Measurements from ENCODE around the gene BNIP3. TPM values are rescaled to one million over a fixed set of nuclear protein-coding genes. Genes with fewer than 3 reads are reported as not detected.

Gene BNIP3
- total and polyA plus RNA-seq, 2 of the 13 experiments (the other 11 are each of a cell fraction or from before 2014, with no cell fraction given), result 73.7 to 223 TPM

DNA sequence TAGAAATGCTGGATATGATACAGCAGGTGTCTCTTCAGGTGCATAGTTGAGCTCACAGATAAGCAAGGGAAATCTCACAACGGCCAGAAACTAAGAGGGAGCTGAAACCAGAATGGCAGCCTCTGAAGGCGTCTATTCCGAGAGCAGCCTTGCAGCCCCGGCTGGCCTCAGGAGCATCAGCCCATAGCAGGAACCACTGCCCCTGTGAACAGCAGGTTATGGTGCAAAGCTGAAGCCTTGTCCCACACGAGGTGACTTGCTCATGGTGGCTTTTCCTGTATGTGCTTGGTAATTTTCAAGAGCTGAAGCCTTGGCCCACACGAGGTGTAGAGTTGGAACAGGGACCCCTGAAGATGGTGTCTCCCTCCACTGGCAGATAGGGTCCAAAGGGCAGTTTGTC lies 33.2 kb downstream of the BNIP3 start:
- Histone ChIP-seq H3K27ac (ENCODE audit: extremely low read length, insufficient read depth, low read length) (no peak overlapping the region), H3K9me3 (ENCODE audit: low read length) (no peaks in the 10 kb centered on the region), H3K4me3 (replicated peaks in 1 of 3; ENCODE audit: insufficient read depth in 1 of 3, low read depth in 2 of 3, low read length in 3 of 3) (no peak overlapping the region), H4K20me1 (ENCODE audit: insufficient read depth, low read length) (no peaks in the 10 kb centered on the region; the same call in 1 of the 2 replicates), H3K4me2 (ENCODE audit: low read depth, low read length) (no peak overlapping the region), H3K9ac (ENCODE audit: insufficient read depth, low read depth, low read length) (no peak overlapping the region), H3K4me1 (ENCODE audit: insufficient read depth, low read length) (peaks cover 12% of the 10 kb centered on the region), H3K27me3 (ENCODE audit: control insufficient read depth in 1 of 2, insufficient read depth in 2 of 2, low read length in 2 of 2) (no peaks in the 10 kb centered on the region), H3K36me3 (replicated peaks in 1 of 2; ENCODE audit: control insufficient read depth in 1 of 2, insufficient read depth in 2 of 2, low read length in 2 of 2) (peaks cover 30 to 74% of the 10 kb centered on the region in 2 experiments; a peak in 4 of 5 replicates), H3K79me2 (ENCODE audit: insufficient read depth, low read length) (no peaks in the 10 kb centered on the region), H2AFZ (ENCODE audit: low read length) (no peak overlapping the region)
- in situ Hi-C loops (cut with HindIII; ENCODE audit: extremely low pct_ligation_motif_present, low pct_unique_long_range_greater_than_20kb) (no loop called here), intact Hi-C loops (cut with micrococcal nuclease; ENCODE audit: unreplicated experiment) (no loop called here)
- 96% methylated on average over 4 of the region's 6 CpGs for WGBS (ENCODE audit: low lambda C conversion rate)
- ATAC-seq, result peak; percentile 59
- ChIA-PET POLR2A (no interaction called here), CTCF (ENCODE audit: low intra/inter-chr PET ratio, low total read pairs) (no interaction called here)
- TF ChIP-seq ZFX (CRISPR knock-in tag; IDR thresholded peaks at IDR 0.05; ENCODE audit: low read depth) (0 out of 2 replicates have a peak, but pooled peaks have one; percentile 22), HOXA5 (CRISPR knock-in tag; IDR thresholded peaks at IDR 0.05) (no peak), REXO4 (CRISPR knock-in tag; IDR thresholded peaks at IDR 0.05; ENCODE audit: borderline replicate concordance) (no peak), SMAD9 (CRISPR knock-in tag; IDR thresholded peaks at IDR 0.05) (no peak), ATM (IDR thresholded peaks at IDR 0.05; ENCODE audit: borderline replicate concordance) (no peak)
- no peak for DNase-seq (ENCODE audit: low spot score)
- no TSS peak for BruUV-seq (replicated peaks)
- FAIRE-seq, result no peak

GRCh38 chr10:131947631-131948347 lies 33.9 kb downstream of the BNIP3 start:
- Histone ChIP-seq H3K27me3 (ENCODE audit: control insufficient read depth in 1 of 2, insufficient read depth in 2 of 2, low read length in 2 of 2) (no peaks in the 10 kb centered on the region), H3K4me3 (replicated peaks in 1 of 3; ENCODE audit: insufficient read depth in 1 of 3, low read depth in 2 of 3, low read length in 3 of 3) (no peak overlapping the region), H4K20me1 (ENCODE audit: insufficient read depth, low read length) (no peaks in the 10 kb centered on the region; the same call in 1 of the 2 replicates), H2AFZ (ENCODE audit: low read length) (no peak overlapping the region), H3K4me1 (ENCODE audit: insufficient read depth, low read length) (peaks cover 12% of the 10 kb centered on the region), H3K79me2 (ENCODE audit: insufficient read depth, low read length) (no peaks in the 10 kb centered on the region), H3K36me3 (replicated peaks in 1 of 2; ENCODE audit: control insufficient read depth in 1 of 2, insufficient read depth in 2 of 2, low read length in 2 of 2) (peaks cover 30 to 80% of the 10 kb centered on the region in 2 experiments; a peak in 4 of 5 replicates), H3K27ac (ENCODE audit: extremely low read length, insufficient read depth, low read length) (no peak overlapping the region), H3K9me3 (ENCODE audit: low read length) (no peaks in the 10 kb centered on the region), H3K4me2 (ENCODE audit: low read depth, low read length) (no peak overlapping the region), H3K9ac (ENCODE audit: insufficient read depth, low read depth, low read length) (no peak overlapping the region)
- WGBS (ENCODE audit: low lambda C conversion rate), result 97% methylated on average over 18 of the region's 18 CpGs
- intact Hi-C loops (cut with micrococcal nuclease; ENCODE audit: unreplicated experiment), result no loop called here
- in situ Hi-C loops (cut with HindIII; ENCODE audit: extremely low pct_ligation_motif_present, low pct_unique_long_range_greater_than_20kb), result no loop called here
- FAIRE-seq, result no peak
- POLR2A ChIA-PET, result no interaction called here
- no TSS peak for BruUV-seq (replicated peaks)
- DNase-seq (ENCODE audit: low spot score), result no peak
- CTCF ChIA-PET (ENCODE audit: low intra/inter-chr PET ratio, low total read pairs), result no interaction called here
- ATAC-seq, result no peak
- TF ChIP-seq ZNF207 (IDR thresholded peaks at IDR 0.05; ENCODE audit: borderline replicate concordance), result no peak
- TF ChIP-seq MAFK (conservative IDR thresholded peaks at IDR 0.05 in 1 of 2, IDR thresholded peaks at IDR 0.05 in 1 of 2; ENCODE audit: low read length in 2 of 2), result no peak
- TF ChIP-seq TRIM22 (IDR thresholded peaks at IDR 0.05), result no peak
- TF ChIP-seq NCOA5 (CRISPR knock-in tag; IDR thresholded peaks at IDR 0.05), result no peak
- TF ChIP-seq ZFP36L2 (CRISPR knock-in tag; IDR thresholded peaks at IDR 0.05), result no peak
- TF ChIP-seq CENPBD1 (CRISPR knock-in tag; IDR thresholded peaks at IDR 0.05; ENCODE audit: borderline replicate concordance, low read depth), result no peak
- no peak for TF ChIP-seq RBM22 (optimal IDR thresholded peaks at IDR 0.05; ENCODE audit: low read length)
- no peak for TF ChIP-seq POLR2A (IDR thresholded peaks at IDR 0.05; ENCODE audit: insufficient read depth in 1 of 2, low read depth in 2 of 2, low read length in 2 of 2)
- no peak for TF ChIP-seq HDAC1 (CRISPR knock-in tag; IDR thresholded peaks at IDR 0.05)
- no peak for TF ChIP-seq ZNF143 (CRISPR knock-in tag; IDR thresholded peaks at IDR 0.05)
- TF ChIP-seq CEBPG (CRISPR knock-in tag; IDR thresholded peaks at IDR 0.05), result no peak

Data from HepG2 (cell line).